ENCODE data around the gene SPEM1. TPM values are rescaled to one million over a fixed set of nuclear protein-coding genes. Genes with fewer than 3 reads are reported as not detected.
A peak's percentile ranks its signal among the peaks of the same experiment; 100 is the strongest.
"Not testable (repeated sequence)": the region's sequence is repeated elsewhere in the genome, so short reads cannot be mapped to it uniquely, and the experiment has no call there.

Gene SPEM1
- total RNA-seq, 2 donors from 2014 or later: not detected

- no peak overlapping the region for H3K4me3 ChIP-seq
- H3K36me3 ChIP-seq (replicated peaks in 1 of 2; ENCODE audit: insufficient read depth in 1 of 2, low read depth in 2 of 2): peaks cover 0 to 5% of the 10 kb centered on the region in 2 donors
- no peak overlapping the region for H3K27ac ChIP-seq
- no peak for TF ChIP-seq CTCF (IDR thresholded peaks at IDR 0.05)
- no peak for TF ChIP-seq POLR2A (IDR thresholded peaks at IDR 0.05)
- no peaks in the 10 kb centered on the region for H3K27me3 ChIP-seq
- DNase-seq (no peak), ATAC-seq (no peak)
- 97% methylated on average over 11 of the region's 11 CpGs for WGBS, 2 donors
- no peaks in the 10 kb centered on the region for H3K9me3 ChIP-seq
- H3K4me1 ChIP-seq: peaks cover 63% of the 10 kb centered on the region
- intact Hi-C loops (cut with DNase I): no loop called here
These were observed 48.2 kb downstream of the SPEM1 start for GRCh38 chr17:7468290-7468689.

GRCh38 chr17:7468804-7469389 lies 48.8 kb downstream of the SPEM1 start:
- WGBS, 2 donors: 75 to 77% methylated on average over 12 of the region's 12 CpGs

GRCh38 chr17:7469843-7470242 lies 49.7 kb downstream of the SPEM1 start:
- H3K4me3 ChIP-seq; ATAC-seq; H3K36me3 ChIP-seq (replicated peaks in 1 of 2; ENCODE audit: insufficient read depth in 1 of 2, low read depth in 2 of 2); intact Hi-C loops (cut with DNase I); H3K9me3 ChIP-seq; H3K27me3 ChIP-seq; DNase-seq: not testable (repeated sequence)
- peak overlapping the region in 3 of 4 donors; percentile 81 to 94 (median 88) for H3K27ac ChIP-seq
- WGBS, 2 donors: 94% methylated on average over 12 of the region's 12 CpGs
- peaks cover 69% of the 10 kb centered on the region for H3K4me1 ChIP-seq

More at GRCh38 chr17:7468804-7469389, 48.8 kb downstream of the SPEM1 start:
- H3K9me3 ChIP-seq: no peaks in the 10 kb centered on the region
- peaks cover 63% of the 10 kb centered on the region for H3K4me1 ChIP-seq
- ATAC-seq: no peak
- H3K4me3 ChIP-seq: no peak overlapping the region
- no peak for TF ChIP-seq POLR2A (IDR thresholded peaks at IDR 0.05)
- no peak for DNase-seq
- no peaks in the 10 kb centered on the region for H3K27me3 ChIP-seq
- intact Hi-C loops (cut with DNase I): no loop called here
- peaks cover 0 to under 1% of the 10 kb centered on the region in 2 donors for H3K36me3 ChIP-seq (replicated peaks in 1 of 2; ENCODE audit: insufficient read depth in 1 of 2, low read depth in 2 of 2)
- H3K27ac ChIP-seq: peak overlapping the region in 1 of 4 donors; percentile 27

GRCh38 chr17:7470457-7470973 lies 50.4 kb downstream of the SPEM1 start:
- Histone ChIP-seq H3K27ac (peak overlapping the region; percentile 75 to 94 (median 84)), H3K4me1 (peaks cover 76% of the 10 kb centered on the region)
- DNase-seq (peak; percentile 77 to 92 (median 84)), ATAC-seq (peak; percentile 96)
- H3K9me3 ChIP-seq; intact Hi-C loops (cut with DNase I); H3K27me3 ChIP-seq; H3K4me3 ChIP-seq; H3K36me3 ChIP-seq (replicated peaks in 1 of 2; ENCODE audit: insufficient read depth in 1 of 2, low read depth in 2 of 2): not testable (repeated sequence)
- peak in 2 of 3 donors; percentile 18 to 37 for TF ChIP-seq POLR2A (IDR thresholded peaks at IDR 0.05)
- peak in 2 of 7 experiments; percentile 16 to 38 for TF ChIP-seq CTCF (IDR thresholded peaks at IDR 0.05)
- WGBS, 2 donors: 41 to 54% methylated on average over 6 to 8 of the region's 8 CpGs

Other genes starting within 250 kb of the SPEM1 start
- 1 to 10 TPM in 1 of 2 donors, not detected in 1; 4.6 TPM for gene ASGR1, start 241.0 kb upstream of the SPEM1 start, total RNA-seq
- 1 to 10 TPM; 3.6 to 9.3 TPM for gene DLG4, start 200.5 kb upstream of the SPEM1 start, total RNA-seq
- 1,000 to 10,000 TPM in 1 of 2 donors, 100 to 1,000 TPM in 1; 887 to 1,901 TPM for gene ACADVL, start 200.4 kb upstream of the SPEM1 start, total RNA-seq
- 10 to 100 TPM; 19.5 to 41.5 TPM for gene DVL2, start 185.8 kb upstream of the SPEM1 start, total RNA-seq
- 10 to 100 TPM; 11.9 to 15.8 TPM for gene PHF23, start 180.9 kb upstream of the SPEM1 start, total RNA-seq
- 100 to 1,000 TPM; 145 to 482 TPM for gene GABARAP, start 177.9 kb upstream of the SPEM1 start, total RNA-seq
- gene CTDNEP1, start 168.6 kb upstream of the SPEM1 start, total RNA-seq: 10 to 100 TPM; 33.5 to 44.8 TPM
- 10 to 100 TPM; 10.2 to 16.3 TPM for gene ELP5, start 168.1 kb upstream of the SPEM1 start, total RNA-seq
- 10 to 100 TPM; 72.9 to 92.3 TPM for gene CLDN7, start 157.8 kb upstream of the SPEM1 start, total RNA-seq
- 10 to 100 TPM in 1 of 2 donors, 1 to 10 TPM in 1; 1.3 to 10.5 TPM for gene SLC2A4, start 138.6 kb upstream of the SPEM1 start, total RNA-seq
- 1 to 10 TPM in 1 of 2 donors, under 1 TPM in 1; 0.26 to 1.3 TPM for gene YBX2, start 125.7 kb upstream of the SPEM1 start, total RNA-seq
- gene EIF5A, start 112.7 kb upstream of the SPEM1 start, total RNA-seq: 100 to 1,000 TPM in 1 of 2 donors, 10 to 100 TPM in 1; 97.0 to 134 TPM
- gene GPS2, start 105.0 kb upstream of the SPEM1 start, total RNA-seq: 10 to 100 TPM; 71.9 to 75.8 TPM
- 10 to 100 TPM; 28.8 to 41.2 TPM for gene NEURL4, start 91.0 kb upstream of the SPEM1 start, total RNA-seq
- gene ACAP1, start 83.8 kb upstream of the SPEM1 start, total RNA-seq: 1 to 10 TPM in 1 of 2 donors, under 1 TPM in 1; 0.99 to 2.1 TPM
- gene KCTD11, start 68.2 kb upstream of the SPEM1 start, total RNA-seq: 1 to 10 TPM; 2.6 to 5.6 TPM
- not detected for gene TMEM95, start 65.2 kb upstream of the SPEM1 start, total RNA-seq
- 10 to 100 TPM; 12.7 to 15.8 TPM for gene TNK1, start 39.2 kb upstream of the SPEM1 start, total RNA-seq
- 10 to 100 TPM; 13.2 to 15.8 TPM for gene PLSCR3, start 25.8 kb upstream of the SPEM1 start, total RNA-seq
- 10 to 100 TPM; 14.5 to 21.8 TPM for gene TMEM256, start 16.2 kb upstream of the SPEM1 start, total RNA-seq
- 1 to 10 TPM; 5.2 to 6.3 TPM for gene NLGN2, start 12.5 kb upstream of the SPEM1 start, total RNA-seq
- gene SPEM2, start 5.3 kb downstream of the SPEM1 start, total RNA-seq: not detected
- not detected for gene SPEM3, start 8.5 kb downstream of the SPEM1 start, total RNA-seq
- 1 to 10 TPM; 3.6 to 9.6 TPM for gene TMEM102, start 15.1 kb downstream of the SPEM1 start, total RNA-seq
- gene FGF11, start 19.2 kb downstream of the SPEM1 start, total RNA-seq: 1 to 10 TPM in 1 of 2 donors, not detected in 1; 2.1 TPM
- 1 to 10 TPM; 2.6 to 8.8 TPM for gene CHRNB1, start 24.7 kb downstream of the SPEM1 start, total RNA-seq
- 10 to 100 TPM; 30.9 to 38.2 TPM for gene ZBTB4, start 59.3 kb downstream of the SPEM1 start, total RNA-seq
- gene SLC35G6, start 61.1 kb downstream of the SPEM1 start, total RNA-seq: not detected
- 100 to 1,000 TPM in 1 of 2 donors, 10 to 100 TPM in 1; 36.3 to 124 TPM for gene POLR2A, start 64.0 kb downstream of the SPEM1 start, total RNA-seq
- 10 to 100 TPM; 32.2 to 48.8 TPM for gene TNFSF12, start 128.7 kb downstream of the SPEM1 start, total RNA-seq
- gene TNFSF13, start 138.4 kb downstream of the SPEM1 start, total RNA-seq: 10 to 100 TPM; 11.9 to 18.8 TPM
- gene SENP3, start 141.6 kb downstream of the SPEM1 start, total RNA-seq: 10 to 100 TPM; 25.7 to 28.0 TPM
- gene CD68, start 159.3 kb downstream of the SPEM1 start, total RNA-seq: 10 to 100 TPM in 1 of 2 donors, 1 to 10 TPM in 1; 4.3 to 14.8 TPM
- gene MPDU1, start 163.5 kb downstream of the SPEM1 start, total RNA-seq: 10 to 100 TPM; 27.0 to 37.6 TPM
- gene SOX15, start 169.8 kb downstream of the SPEM1 start, total RNA-seq: not detected
- gene FXR2, start 194.6 kb downstream of the SPEM1 start, total RNA-seq: 10 to 100 TPM; 10.2 to 10.9 TPM
- 100 to 1,000 TPM in 1 of 2 donors, 10 to 100 TPM in 1; 59.9 to 148 TPM for gene SAT2, start 207.5 kb downstream of the SPEM1 start, total RNA-seq
- gene SHBG, start 209.8 kb downstream of the SPEM1 start, total RNA-seq: not detected
- 1 to 10 TPM in 1 of 2 donors, under 1 TPM in 1; 0.78 to 1.3 TPM for gene ATP1B2, start 230.6 kb downstream of the SPEM1 start, total RNA-seq

Data from body of pancreas (tissue), 4 donors.